Measurements from ENCODE around the gene AGPAT4. TPM values are rescaled to one million over a fixed set of nuclear protein-coding genes. Genes with fewer than 3 reads are reported as not detected.
A peak's percentile ranks its signal among the peaks of the same experiment; 100 is the strongest.

The AGPAT4 gene
- total and polyA plus RNA-seq, 2 experiments from 2014 or later: 10.6 to 11.8 TPM

- TF ChIP-seq, protein P1, sequence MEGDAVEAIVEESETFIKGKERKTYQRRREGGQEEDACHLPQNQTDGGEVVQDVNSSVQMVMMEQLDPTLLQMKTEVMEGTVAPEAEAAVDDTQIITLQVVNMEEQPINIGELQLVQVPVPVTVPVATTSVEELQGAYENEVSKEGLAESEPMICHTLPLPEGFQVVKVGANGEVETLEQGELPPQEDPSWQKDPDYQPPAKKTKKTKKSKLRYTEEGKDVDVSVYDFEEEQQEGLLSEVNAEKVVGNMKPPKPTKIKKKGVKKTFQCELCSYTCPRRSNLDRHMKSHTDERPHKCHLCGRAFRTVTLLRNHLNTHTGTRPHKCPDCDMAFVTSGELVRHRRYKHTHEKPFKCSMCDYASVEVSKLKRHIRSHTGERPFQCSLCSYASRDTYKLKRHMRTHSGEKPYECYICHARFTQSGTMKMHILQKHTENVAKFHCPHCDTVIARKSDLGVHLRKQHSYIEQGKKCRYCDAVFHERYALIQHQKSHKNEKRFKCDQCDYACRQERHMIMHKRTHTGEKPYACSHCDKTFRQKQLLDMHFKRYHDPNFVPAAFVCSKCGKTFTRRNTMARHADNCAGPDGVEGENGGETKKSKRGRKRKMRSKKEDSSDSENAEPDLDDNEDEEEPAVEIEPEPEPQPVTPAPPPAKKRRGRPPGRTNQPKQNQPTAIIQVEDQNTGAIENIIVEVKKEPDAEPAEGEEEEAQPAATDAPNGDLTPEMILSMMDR (IDR thresholded peaks at IDR 0.05; ENCODE audit: poor library complexity): no peak
- TF ChIP-seq EZH2 (IDR thresholded peaks at IDR 0.05; ENCODE audit: borderline replicate concordance) (no peak), EZH2phosphoT487 (IDR thresholded peaks at IDR 0.05; ENCODE audit: low read depth, severe bottlenecking, unreplicated experiment) (no peak)
- no peak overlapping the region for H3K4me3 ChIP-seq
- H3K27me3 ChIP-seq: no peaks in the 10 kb centered on the region
- DNase-seq (ENCODE audit: low spot score): no peak
- no peaks in the 10 kb centered on the region for H3K9me3 ChIP-seq (ENCODE audit: low read depth)
- H3K27ac ChIP-seq: no peak overlapping the region
- H3K79me2 ChIP-seq: peaks cover 36% of the 10 kb centered on the region
- H3K4me2 ChIP-seq: no peak overlapping the region
- H2AFZ ChIP-seq: no peak overlapping the region
- H3K9me2 ChIP-seq (replicated peaks; ENCODE audit: insufficient read depth): no peaks in the 10 kb centered on the region
- H4K20me1 ChIP-seq (ENCODE audit: insufficient read depth, poor library complexity, severe bottlenecking): no peaks in the 10 kb centered on the region
- H3K36me3 ChIP-seq (replicated peaks; ENCODE audit: insufficient read depth, low read depth): no peaks in the 10 kb centered on the region
- peaks cover 4% of the 10 kb centered on the region for H3K4me1 ChIP-seq (ENCODE audit: insufficient read depth)
- WGBS (ENCODE audit: low lambda C conversion rate, missing lambda C conversion rate): 89% methylated on average over 7 of the region's 7 CpGs
Measured at GRCh38 chr6:161244725-161245124, 29.1 kb downstream of the AGPAT4 start.

GRCh38 chr6:161242779-161243693 is 30.8 kb downstream of the AGPAT4 start:
- TF ChIP-seq EZH2 (IDR thresholded peaks at IDR 0.05; ENCODE audit: borderline replicate concordance) (no peak), EZH2phosphoT487 (IDR thresholded peaks at IDR 0.05; ENCODE audit: low read depth, severe bottlenecking, unreplicated experiment) (no peak)
- TF ChIP-seq, protein P1 (IDR thresholded peaks at IDR 0.05; ENCODE audit: poor library complexity): no peak
- no peaks in the 10 kb centered on the region for H3K27me3 ChIP-seq
- H3K79me2 ChIP-seq: peaks cover 27% of the 10 kb centered on the region
- no peaks in the 10 kb centered on the region for H3K36me3 ChIP-seq (replicated peaks; ENCODE audit: insufficient read depth, low read depth)
- no peaks in the 10 kb centered on the region for H3K9me3 ChIP-seq (ENCODE audit: low read depth)
- no peak overlapping the region for H3K4me2 ChIP-seq
- peaks cover 4% of the 10 kb centered on the region for H3K4me1 ChIP-seq (ENCODE audit: insufficient read depth)
- no peak overlapping the region for H3K4me3 ChIP-seq
- no peaks in the 10 kb centered on the region for H3K9me2 ChIP-seq (replicated peaks; ENCODE audit: insufficient read depth)
- H4K20me1 ChIP-seq (ENCODE audit: insufficient read depth, poor library complexity, severe bottlenecking): no peaks in the 10 kb centered on the region
- no peak overlapping the region for H2AFZ ChIP-seq
- H3K27ac ChIP-seq: peak overlapping the region; percentile 58
- no peak for DNase-seq (ENCODE audit: low spot score)
- 85% methylated on average over 28 of the region's 28 CpGs for WGBS (ENCODE audit: low lambda C conversion rate, missing lambda C conversion rate)

GRCh38 chr6:161242113-161242512 is 31.7 kb downstream of the AGPAT4 start:
- no peaks in the 10 kb centered on the region for H4K20me1 ChIP-seq (ENCODE audit: insufficient read depth, poor library complexity, severe bottlenecking)
- no peaks in the 10 kb centered on the region for H3K9me3 ChIP-seq (ENCODE audit: low read depth)
- no peak for DNase-seq (ENCODE audit: low spot score)
- H3K27ac ChIP-seq: no peak overlapping the region
- peaks cover 27% of the 10 kb centered on the region for H3K79me2 ChIP-seq
- no peak overlapping the region for H3K4me3 ChIP-seq
- TF ChIP-seq, protein P1 (IDR thresholded peaks at IDR 0.05; ENCODE audit: poor library complexity): no peak
- no peak for TF ChIP-seq EZH2phosphoT487 (IDR thresholded peaks at IDR 0.05; ENCODE audit: low read depth, severe bottlenecking, unreplicated experiment)
- no peak for TF ChIP-seq EZH2 (IDR thresholded peaks at IDR 0.05; ENCODE audit: borderline replicate concordance)
- no peaks in the 10 kb centered on the region for H3K36me3 ChIP-seq (replicated peaks; ENCODE audit: insufficient read depth, low read depth)
- no peak overlapping the region for H2AFZ ChIP-seq
- no peaks in the 10 kb centered on the region for H3K27me3 ChIP-seq
- peaks cover 4% of the 10 kb centered on the region for H3K4me1 ChIP-seq (ENCODE audit: insufficient read depth)
- H3K4me2 ChIP-seq: no peak overlapping the region
- 99% methylated on average over 10 of the region's 10 CpGs for WGBS (ENCODE audit: low lambda C conversion rate, missing lambda C conversion rate)
- no peaks in the 10 kb centered on the region for H3K9me2 ChIP-seq (replicated peaks; ENCODE audit: insufficient read depth)

Data from hepatocyte (in vitro differentiated cells).